ENCODE results near the gene GRK1.
A peak's percentile ranks its signal among the peaks of the same experiment; 100 is the strongest.

Gene GRK1

GRCh38 chr13:113784645-113785024, 117.6 kb downstream of the GRK1 start:
- H3K9ac ChIP-seq (ENCODE audit: low read depth, low read length), result peak overlapping the region; percentile 30
- H3K9me3 ChIP-seq (replicated peaks; ENCODE audit: low read length), result no peaks in the 10 kb centered on the region
- H3K36me3 ChIP-seq (ENCODE audit: insufficient read depth, low read length), result no peaks in the 10 kb centered on the region
- peaks cover 9% of the 10 kb centered on the region for H3K27me3 ChIP-seq (ENCODE audit: control insufficient read depth, insufficient read depth, low read length)
- peak overlapping the region; percentile 66 for H3K4me2 ChIP-seq (ENCODE audit: low read length)
- no peak overlapping the region for H3K4me3 ChIP-seq (ENCODE audit: low read length)
- H3K4me1 ChIP-seq (ENCODE audit: control insufficient read depth, insufficient read depth, low read length), result peaks cover 30% of the 10 kb centered on the region

- Histone ChIP-seq H3K9ac (ENCODE audit: low read depth, low read length) (no peak overlapping the region), H3K9me3 (replicated peaks; ENCODE audit: low read length) (no peaks in the 10 kb centered on the region), H3K4me1 (ENCODE audit: control insufficient read depth, insufficient read depth, low read length) (peaks cover 30% of the 10 kb centered on the region), H3K4me2 (ENCODE audit: low read length) (peak overlapping the region; percentile 66), H3K27me3 (ENCODE audit: control insufficient read depth, insufficient read depth, low read length) (peaks cover 12% of the 10 kb centered on the region), H3K4me3 (ENCODE audit: low read length) (peak overlapping the region; percentile 3), H3K36me3 (ENCODE audit: insufficient read depth, low read length) (no peaks in the 10 kb centered on the region)
These were observed 118.3 kb downstream of the GRK1 start for GRCh38 chr13:113785051-113786010.

- Histone ChIP-seq H3K9me3 (replicated peaks; ENCODE audit: low read length) (no peaks in the 10 kb centered on the region), H3K9ac (ENCODE audit: low read depth, low read length) (no peak overlapping the region), H3K4me2 (ENCODE audit: low read length) (no peak overlapping the region), H3K27me3 (ENCODE audit: control insufficient read depth, insufficient read depth, low read length) (peaks cover 21% of the 10 kb centered on the region), H3K36me3 (ENCODE audit: insufficient read depth, low read length) (no peaks in the 10 kb centered on the region), H3K4me1 (ENCODE audit: control insufficient read depth, insufficient read depth, low read length) (peaks cover 30% of the 10 kb centered on the region), H3K4me3 (ENCODE audit: low read length) (no peak overlapping the region)
These were observed 119.3 kb downstream of the GRK1 start for GRCh38 chr13:113786262-113786841.

Measured in skeletal muscle satellite cell (primary cell).